H1 (cell line): ENCODE results near the gene TOM1L2. TPM values are rescaled to one million over a fixed set of nuclear protein-coding genes. Genes with fewer than 3 reads are reported as not detected.

Experiments
- HDAC2 ChIP-seq, 2 experiments: fragments of 300-600 bp in 1 of 2; sonication (generic) in 1 of 2; IDR thresholded peaks; 2 replicates each; pipeline ENCODE4 v1.6.1; 2011 to 2012; ENCODE audit warnings: low read depth in 2 of 2, low read length in 2 of 2, mild to moderate bottlenecking in 2 of 2, moderate library complexity in 2 of 2, borderline replicate concordance in 1 of 2, inconsistent platforms in 1 of 2
- JUND ChIP-seq: IDR thresholded peaks from 2 replicates; pipeline ENCODE4 v1.6.1; 2011; ENCODE audit warnings: mild to moderate bottlenecking, improper control_type of control experiment, low read length
- NANOG ChIP-seq: IDR thresholded peaks from 2 replicates; pipeline ENCODE4 v1.6.1; 2011; ENCODE audit warnings: low read length, low read depth, mild to moderate bottlenecking, inconsistent platforms; ENCODE audit not compliant: insufficient read depth, poor library complexity, severe bottlenecking
- polyA plus RNA-seq, 7 experiments: library from polyadenylated mRNA; depleted of rRNA in 3 of 7; stranded (reverse) in 5 of 7; unstranded in 2 of 7; fragments of >200 nt in 5 of 7; fragments of 200-250 nt in 2 of 7; gene quantifications; 1 replicate in 5 of 7; 2 replicates in 1 of 7; 4 replicates in 1 of 7; pipeline versions ENCODE4 v1.2.1 to v1.2.3, GENCODE V29; 2011 to 2013; ENCODE audit warnings: missing spikeins in 2 of 7, mixed read lengths in 2 of 7
- total RNA-seq: library from RNA; stranded (reverse); fragmentation: NEBNext Ultra II Directional; extraction: Animal tissue kit (Norgen Biotek cat#: 25700); gene quantifications from 2 replicates; pipeline ENCODE4 v1.2.1, GENCODE V29; 2021

Gene TOM1L2
- total and polyA plus RNA-seq, 2 of the 8 experiments (the other 6 are each of a cell fraction or from before 2014, with no cell fraction given), result 2.0 to 3.4 TPM

GRCh38 chr17:18004884-18005305, 32.7 kb upstream of the TOM1L2 start (continued):
- TF ChIP-seq NANOG, result no peak
- no peak for TF ChIP-seq HDAC2 (IDR thresholded peaks at IDR 0.05; ENCODE audit: borderline replicate concordance in 1 of 2, low read depth in 2 of 2, low read length in 2 of 2)
- TF ChIP-seq JUND, result no peak
